ENCODE results near the gene ITGA7.
A peak's percentile ranks its signal among the peaks of the same experiment; 100 is the strongest.

ITGA7 gene

DNA sequence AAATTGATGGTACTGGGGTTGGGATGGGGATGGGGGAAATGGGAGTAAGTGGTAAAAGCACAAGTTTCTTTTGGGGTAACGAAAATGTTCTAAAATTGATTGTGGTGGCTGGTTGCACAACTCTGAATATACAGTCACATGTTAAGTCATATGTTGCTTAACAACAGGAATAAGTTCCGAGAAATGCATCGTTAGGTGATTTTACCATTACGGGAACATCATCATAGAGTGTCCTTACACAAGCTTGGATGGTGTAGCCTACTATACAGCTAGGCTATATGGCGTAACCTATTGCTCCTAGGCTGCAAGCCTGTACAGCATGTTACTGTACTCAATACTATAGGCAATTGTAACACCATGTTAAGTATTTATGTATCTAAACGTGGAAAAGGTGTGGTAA, 31.0 kb downstream of the ITGA7 start:
- DNase-seq = peak; percentile 20

DNA sequence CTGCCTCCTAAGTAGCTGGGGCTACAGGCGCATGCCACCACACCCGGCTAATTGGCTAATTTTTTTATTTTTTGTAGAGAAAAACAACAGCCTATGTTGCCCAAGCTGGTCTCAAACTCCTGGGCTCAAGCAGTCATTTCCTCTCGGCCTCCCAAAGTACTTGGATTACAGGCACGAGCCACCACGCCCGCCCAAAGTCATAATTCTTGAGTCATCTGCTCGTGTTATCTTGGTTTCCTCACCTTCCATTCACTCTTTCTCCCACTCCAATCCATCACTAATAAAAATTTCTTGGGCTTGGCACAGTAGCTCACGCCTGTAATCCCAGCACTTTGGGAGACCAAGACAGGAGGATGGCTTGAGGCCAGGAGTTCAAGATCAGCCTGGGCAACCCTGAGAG, 32.0 kb downstream of the ITGA7 start:
- no peak for DNase-seq

DNA sequence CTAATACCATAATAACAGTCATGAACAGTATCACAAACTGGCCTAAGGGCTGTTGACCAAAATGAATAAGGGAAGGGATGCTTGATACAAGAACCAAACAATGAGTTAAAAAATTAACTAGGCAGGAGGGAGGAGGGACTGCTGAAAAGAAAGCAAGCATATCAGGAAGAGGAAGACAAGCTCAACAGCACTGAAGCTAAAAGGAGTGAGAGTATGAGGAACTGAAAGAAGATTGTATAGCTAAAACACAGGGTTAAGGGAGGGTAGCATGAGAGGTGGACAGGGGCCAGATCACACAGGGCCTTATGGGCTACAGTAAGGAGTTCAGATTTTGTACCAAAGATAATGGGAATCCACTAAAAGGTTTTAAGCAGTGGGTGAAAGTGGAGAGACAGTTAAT, 34.1 kb downstream of the ITGA7 start:
- peak; percentile 10 for DNase-seq

DNA sequence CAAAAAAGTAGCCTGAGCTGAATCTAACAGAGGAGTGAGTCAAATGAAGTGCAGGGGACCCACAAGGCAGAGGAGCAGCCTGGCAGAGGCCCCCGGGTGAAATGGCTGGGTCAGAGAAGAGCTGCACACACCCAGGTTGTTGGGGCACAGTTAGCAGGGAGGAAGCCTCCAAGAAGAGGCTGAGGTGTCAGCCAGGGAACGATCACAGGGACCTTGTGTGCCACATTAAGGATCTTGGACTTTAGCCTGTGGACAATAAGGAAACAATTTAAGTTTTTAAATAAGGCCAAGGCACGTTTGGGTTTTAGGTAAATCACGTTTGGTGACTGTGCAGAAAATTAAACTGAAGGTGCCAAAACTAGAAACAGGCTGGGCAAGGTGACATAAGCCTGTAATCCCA, 36.0 kb downstream of the ITGA7 start:
- DNase-seq = no peak

DNA sequence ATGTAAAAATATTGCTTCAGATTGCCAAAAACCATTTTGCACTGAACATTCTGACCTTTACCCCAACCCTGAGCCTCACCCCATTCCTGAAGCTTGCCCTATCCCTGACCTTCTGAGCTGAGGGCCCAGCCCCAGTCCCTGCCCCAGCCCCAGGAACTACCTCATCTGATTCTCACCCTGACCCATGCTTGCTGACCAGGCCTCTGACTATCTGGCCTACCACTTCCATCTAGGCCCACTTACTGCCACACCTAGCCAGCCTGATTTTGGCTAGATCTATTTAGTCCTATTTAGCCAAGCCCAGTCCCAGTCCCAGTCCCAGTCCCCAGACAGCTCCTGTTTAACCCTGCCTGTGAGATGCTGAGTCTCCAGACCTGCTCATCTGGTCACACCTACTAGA, 37.4 kb downstream of the ITGA7 start:
- DNase-seq = no peak

DNA sequence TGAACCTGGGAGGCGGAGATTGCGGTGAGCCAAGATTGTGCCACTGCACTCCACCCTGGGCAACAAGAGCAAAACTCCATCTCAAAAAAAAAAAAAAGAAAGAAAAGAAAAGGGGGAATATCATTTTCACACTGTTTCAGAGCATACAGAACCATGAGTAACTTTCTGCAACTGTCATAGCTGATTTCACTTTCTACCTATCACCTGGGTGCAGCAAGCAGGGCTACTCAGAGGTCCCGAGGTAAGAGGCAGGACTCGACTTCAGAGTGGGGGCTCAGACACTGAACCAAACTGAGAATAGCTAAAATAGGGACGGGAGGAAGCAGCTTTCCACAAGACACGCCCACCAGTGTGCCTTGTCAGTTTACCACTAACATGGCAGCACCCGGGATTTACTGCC, 41.2 kb downstream of the ITGA7 start:
- no peak for DNase-seq

DNA sequence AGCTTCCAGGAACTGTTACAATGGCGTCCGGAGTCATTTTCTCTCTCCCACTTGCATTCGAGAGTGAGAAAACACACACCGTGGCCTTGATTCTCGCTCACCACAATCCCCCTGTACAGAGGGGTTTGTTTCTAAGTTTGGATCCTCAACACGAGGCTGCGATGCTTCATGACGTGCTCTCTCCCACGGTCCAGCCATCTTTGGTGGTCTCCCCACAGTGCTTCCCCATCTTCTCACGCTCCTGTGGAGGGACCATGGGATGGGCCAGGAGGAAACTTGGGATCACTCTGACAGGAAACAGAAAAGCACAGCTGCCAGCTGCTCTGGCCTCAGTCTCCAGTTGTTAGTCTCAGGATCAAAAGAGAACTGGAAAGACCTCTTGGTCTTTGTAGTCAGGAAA, 42.9 kb downstream of the ITGA7 start:
- DNase-seq = no peak

DNA sequence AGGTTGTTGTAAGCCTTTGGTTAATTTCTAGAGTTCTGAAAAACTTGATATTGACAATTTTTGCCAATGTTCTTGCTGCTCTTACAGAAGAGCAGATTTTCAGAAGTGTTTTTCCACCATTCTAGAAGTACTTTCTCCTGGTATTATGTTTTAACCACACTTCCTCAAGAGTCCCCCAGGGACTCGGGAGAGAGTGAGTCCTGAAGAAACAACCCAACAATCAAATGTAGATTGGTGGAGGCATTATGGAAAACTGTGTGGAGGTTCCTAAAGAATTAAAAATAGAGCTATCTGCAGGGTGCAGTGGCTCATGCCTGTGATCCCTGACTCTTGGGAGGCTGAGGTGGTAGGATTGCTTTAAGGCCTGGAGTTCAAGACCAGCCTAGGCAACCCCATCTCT, 44.3 kb downstream of the ITGA7 start:
- DNase-seq = no peak

DNA sequence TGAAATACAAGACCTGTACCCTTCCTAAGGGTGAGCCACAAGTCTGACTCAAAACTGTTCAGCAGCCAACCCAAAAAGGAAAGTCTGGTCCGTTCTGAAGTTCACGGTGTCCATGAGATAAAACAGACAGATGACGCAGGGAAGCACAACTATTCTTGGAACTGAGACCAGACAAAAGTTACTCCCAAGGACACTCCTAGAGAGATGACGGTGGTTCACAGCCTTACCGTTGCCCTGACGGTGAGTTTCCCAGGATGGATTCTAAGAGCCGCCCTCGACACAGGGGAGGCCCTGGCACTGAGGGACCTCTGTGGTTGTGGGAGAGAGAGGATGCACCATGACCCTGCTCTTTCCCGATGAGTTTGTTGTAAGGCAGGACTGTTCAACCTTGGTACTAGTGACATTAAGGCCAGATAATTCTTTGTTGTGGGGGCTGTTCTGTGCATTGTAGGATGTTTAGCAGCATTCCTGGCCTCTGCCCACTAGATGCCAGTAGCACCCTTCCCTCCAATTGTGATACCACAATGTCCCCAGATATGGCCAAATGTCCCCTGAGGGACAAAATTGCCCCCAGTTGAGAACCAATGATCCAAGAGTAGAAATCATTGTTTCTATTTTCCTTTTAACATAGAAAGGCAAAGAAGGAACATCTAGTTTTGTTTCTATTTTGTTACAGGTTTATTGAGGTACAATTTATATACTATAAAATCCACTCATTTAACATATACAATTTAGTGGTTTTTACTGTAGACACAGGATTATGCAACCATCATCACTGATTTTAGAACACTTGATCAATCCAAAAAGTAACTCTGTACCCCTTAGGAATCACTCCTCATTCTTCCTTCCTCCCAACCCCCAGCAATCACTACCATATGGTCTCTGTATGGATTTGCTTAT, 48.0 kb downstream of the ITGA7 start:
- DNase-seq = peak; percentile 70

DNA sequence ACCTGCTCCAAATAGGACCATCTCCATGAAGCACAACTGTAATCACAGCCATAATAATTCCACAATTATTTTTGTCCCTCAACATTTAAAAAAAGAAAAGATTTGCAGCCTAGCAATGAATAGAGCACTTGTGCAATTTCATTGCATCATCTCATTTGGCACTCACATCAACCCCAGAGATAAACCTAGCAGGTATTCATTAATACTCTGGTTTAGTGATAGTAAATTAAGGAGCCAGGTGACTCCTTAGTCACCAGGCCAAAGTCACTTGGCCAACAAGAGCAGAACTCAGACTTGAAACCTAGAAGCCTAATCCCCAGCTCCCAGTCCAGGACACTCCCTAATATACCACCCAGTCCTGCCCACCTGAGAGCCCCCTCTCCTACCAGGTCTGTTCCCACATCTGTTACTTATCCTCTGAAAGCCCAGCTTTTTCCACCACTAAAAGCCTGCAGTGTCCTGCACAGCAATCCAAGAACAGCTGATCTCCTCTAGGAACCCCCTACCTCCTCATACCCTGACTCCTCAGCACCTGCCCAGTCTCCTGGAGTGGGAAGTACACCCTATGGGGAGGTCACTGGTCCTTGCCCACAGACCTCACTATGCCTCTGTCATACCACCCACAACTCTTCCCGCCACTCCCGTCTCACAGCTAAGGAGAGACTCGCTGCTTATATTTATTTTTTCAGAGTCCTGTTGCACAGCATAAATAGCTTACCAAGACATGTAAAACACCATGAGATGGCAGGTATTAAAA, 48.9 kb downstream of the ITGA7 start:
- no peak for DNase-seq

DNA sequence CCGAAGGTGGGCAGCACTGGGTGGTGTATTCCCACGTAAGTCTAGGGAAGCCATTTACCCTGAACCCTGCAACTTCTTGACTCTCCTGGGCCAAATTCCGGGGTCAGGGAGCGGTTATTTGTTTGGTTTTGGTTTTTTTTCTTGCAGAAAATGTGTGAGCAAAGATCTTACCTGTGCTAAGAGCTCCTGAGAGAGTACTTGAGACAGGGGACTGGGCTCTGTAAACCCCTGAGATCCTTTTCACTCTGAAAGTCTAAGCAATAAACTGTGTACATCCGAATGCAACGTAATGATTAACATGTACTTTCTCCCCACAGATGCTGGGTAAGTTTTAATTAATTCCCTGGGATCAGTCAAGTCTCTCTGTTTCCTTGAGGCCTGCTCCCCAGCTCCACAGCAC, 49.5 kb downstream of the ITGA7 start:
- no peak for DNase-seq

DNA sequence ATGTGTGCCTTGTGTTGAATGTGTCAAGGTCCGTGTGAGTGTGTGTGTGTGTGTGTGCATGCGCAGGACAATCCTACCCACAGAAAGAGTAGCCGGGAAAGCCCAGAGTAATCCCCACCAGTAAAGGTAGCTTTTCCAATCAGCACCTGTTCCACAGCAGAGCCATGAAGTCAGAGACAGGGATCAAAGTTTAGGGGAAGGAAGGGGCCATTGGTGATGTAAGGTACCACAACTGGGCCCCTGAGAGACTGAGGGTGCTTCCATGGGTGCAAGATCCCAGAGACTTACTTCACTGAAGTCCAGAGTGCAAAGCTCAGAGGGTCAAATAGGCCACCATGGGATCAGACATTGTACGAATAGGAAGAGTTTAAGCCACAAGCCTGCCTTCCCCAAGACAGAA, 50.5 kb downstream of the ITGA7 start:
- DNase-seq = no peak

DNA sequence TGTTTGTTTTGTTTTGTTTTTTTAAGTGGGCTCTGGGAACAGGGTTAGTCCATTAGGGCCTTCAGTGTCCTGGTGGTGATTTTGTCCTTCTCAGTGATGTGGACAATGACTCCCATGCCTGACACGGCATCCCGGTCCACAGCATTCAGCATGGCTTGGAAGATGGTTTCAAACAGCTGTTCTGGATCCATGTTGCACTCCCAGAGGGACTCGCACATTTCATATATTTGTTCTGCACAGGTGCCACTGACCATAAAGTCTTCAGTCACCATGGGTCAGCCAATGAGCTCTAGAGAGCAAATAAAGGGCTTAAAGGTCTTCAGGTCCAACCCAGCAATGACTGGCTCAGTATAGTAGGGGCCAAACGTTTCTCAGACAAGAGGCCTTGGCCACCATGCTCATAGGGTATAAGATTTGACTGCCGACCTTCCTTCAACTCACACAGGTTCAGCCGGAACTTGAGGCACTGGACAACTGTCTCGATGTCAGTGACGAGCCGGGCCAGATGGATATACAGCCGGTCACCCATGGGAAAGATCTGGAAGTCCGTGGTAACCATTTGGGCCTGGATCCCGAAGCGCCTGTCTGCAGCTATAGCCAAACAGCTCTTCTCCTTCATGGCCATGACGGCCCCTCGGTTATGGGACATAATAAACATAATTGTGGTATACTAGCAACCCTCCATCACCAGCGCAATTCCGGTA, 53.0 kb downstream of the ITGA7 start:
- no peak for DNase-seq

DNA sequence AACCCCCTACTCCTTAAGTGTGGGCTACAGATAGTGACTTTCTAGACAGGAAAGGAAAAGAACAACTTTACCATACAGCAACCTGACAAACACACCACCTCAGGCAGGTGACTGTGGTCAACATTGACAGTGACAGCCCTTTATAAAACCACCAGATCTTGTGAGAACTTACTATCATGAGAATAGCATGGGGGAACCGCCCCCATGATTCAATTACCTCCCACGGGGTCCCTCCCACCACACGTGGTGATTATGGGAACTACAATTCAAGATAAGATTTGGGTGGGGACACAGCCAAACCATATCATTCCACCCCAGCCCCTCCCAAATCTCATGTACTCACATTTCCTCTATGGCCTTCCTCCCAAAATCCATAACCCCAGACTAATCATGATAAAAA, 54.7 kb downstream of the ITGA7 start:
- DNase-seq = peak; percentile 45

DNA sequence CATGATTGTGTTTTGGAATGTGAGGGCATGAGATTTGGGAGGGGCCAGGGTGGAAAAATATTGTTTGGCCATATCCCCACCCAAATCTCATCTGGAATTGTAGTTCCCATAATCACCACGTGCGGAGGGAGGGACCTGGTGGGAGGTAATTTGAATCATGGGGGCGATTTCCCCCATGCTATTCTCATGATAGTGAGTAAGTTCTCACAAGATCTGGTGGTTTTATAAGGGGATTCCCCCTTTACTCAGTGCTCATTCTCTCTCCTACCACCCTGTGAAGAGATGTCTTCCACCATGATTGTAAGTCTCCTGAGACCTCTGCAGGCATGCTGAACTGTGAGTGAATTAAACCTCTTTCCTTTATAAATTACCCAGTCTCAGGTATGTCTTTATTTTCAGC, 55.4 kb downstream of the ITGA7 start:
- no peak for DNase-seq

DNA sequence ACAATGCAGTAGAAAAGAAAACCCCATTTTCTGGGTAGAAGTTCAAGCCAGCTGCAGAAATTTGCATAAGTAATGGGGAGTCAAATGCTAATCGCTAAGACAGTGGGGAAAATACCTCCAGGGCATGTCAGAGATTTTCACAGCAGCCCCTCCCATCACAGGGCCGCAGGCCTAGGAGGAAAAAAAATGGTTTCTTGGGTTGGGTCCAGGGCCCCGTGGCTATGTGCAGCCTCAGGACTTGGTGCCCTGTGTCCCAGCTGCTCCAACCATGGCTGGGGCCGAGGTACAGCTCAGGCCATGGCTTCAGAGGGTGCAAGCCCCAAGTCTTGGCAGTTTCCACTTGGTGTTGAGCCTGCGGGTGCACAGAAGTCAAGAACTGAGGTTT, 56.4 kb downstream of the ITGA7 start:
- no peak for DNase-seq

DNA sequence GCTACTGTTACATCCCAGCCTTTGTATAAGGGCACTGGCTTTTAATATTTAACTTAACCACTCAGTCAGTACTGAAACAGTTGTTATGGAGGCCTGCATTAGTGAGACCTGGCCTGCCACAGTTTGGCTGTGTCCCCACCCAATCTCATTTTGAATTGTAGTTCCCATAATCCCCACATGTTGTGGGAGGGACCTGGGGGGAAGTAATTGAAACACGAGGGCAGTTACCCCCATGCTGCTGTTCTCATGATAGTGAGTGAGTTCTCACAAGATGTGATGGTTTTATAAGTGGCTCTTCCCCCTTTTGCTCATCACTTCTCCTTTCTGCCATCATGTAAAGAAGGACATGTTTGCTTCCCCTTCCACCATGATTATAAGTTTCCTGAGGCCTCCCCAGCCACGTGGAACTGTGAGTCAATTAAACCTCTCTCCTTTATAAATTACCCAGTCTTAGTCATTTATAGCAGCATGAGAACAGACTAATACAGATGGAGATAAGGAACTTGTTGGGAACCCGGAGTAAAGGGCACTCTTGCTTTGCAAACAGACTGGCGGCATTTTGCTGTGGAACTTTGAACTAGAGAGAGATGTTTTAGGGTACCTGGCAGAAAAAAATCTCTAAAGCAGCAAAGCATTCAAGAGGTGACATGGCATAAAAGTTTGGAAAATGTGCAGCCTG, 56.9 kb downstream of the ITGA7 start:
- DNase-seq = peak; percentile 15

DNA sequence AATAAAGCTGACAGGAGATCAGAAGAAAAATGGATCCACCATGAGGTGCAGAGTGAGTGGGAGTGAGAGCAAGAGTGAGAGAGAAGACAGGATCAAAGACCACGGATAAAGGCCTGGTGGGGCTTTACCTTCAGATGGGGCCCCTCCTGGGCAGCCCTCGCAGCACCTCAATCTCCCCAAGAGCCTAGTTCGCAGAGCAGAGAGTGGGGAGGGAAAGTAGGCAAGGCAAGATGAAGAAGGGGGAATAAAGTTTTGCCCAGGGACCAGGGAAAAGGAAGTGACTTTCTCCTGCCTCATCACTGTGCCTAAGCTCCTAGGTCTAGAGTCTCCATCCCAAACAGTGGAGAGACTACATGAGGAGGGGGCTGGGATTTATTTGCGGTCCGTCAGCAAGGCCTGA, 60.7 kb downstream of the ITGA7 start:
- no peak for DNase-seq

DNA sequence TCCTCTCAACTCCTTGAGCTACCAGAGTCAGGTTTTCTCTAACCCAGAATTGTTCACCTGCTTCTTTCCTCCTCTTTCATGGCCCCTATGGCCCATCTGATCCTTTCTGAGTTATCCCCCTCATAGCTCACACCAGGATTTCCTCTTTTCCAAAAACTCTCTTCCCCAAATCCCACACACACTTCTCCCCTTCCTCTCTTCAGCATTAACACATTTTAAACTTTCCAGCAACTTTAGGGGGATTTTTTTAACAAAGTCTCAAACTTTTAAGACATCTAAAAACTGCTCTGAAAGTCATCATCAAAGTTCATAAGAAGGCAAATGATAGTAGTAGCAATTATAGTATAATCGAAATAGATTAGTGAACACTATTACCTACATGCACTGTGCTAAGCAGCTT, 63.1 kb downstream of the ITGA7 start:
- DNase-seq = no peak

DNA sequence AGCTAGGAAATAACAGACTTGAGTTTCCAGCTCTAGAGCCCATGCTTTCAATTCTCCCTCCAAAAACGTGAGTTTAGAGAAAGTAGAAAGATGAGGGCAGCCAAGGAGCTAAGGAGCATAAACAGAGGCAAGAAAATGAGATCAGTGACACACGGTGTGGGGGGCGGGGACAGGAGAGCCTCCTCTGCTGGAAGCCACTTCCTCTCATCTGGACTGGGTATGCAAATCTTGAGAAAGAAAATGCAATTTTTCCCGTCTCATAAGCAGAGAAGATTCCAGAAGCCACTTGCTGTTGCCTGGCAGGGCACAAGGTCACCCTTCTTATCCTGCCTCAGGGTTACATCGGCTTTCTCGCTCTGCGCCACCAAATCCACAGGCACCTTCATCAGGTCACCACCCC, 65.0 kb downstream of the ITGA7 start:
- DNase-seq = peak; percentile 29

DNA sequence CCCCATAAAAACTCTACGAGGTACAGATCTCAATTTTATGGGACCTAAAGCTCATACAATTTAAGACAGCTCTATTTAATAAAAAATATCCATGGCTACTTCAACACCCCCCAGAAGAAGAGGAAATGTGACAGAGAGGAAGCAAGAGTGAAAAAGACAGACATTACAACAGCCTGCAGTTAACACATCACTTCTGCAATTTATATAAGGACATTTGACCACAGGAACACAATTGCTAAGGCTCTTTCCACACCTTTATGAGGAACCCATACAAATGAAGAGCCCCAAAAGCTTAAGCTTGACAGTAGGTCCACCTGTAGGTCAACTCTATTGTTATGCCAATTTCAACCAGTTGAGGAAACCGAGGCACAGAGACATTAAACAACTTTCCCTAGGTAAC, 65.4 kb downstream of the ITGA7 start:
- DNase-seq = peak; percentile 70

DNA sequence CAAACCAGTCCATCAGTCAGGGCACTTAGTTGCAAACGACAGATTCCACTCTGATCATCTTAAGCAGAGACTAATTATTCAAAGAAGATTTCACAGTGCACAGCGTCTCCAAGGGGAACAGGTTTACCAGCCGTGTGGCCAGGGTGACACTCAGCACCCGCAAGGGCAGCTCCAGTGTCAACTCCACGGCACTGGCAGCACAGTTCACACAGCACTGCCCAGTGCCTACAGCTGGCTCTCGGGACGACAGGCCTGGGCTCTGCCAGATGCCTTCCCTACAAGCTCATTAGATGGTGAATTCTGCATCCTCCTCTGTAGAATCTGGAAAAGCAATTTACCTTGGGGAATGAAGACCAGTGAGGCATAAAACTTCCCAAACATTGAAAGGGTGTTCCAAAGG, 66.1 kb downstream of the ITGA7 start:
- no peak for DNase-seq

DNA sequence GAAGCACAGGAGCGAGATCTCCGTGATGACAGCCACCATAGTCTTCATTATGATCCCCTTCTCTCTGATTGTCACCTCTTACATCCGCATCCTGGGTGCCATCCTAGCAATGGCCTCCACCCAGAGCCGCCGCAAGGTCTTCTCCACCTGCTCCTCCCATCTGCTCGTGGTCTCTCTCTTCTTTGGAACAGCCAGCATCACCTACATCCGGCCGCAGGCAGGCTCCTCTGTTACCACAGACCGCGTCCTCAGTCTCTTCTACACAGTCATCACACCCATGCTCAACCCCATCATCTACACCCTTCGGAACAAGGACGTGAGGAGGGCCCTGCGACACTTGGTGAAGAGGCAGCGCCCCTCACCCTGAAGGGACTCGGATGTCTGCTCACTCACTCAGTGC, 70.2 kb downstream of the ITGA7 start:
- no peak for DNase-seq
